ENCODE measurements around the gene PKM. TPM values are rescaled to one million over a fixed set of nuclear protein-coding genes. Genes with fewer than 3 reads are reported as not detected.

Gene PKM
- total RNA-seq, 1 donor from 2014 or later = 1,255 TPM

GRCh38 chr15:72236381-72237003 lies 5.5 kb upstream of the PKM start:
- intact Hi-C loops (cut with micrococcal nuclease) = loop anchor here (1.0 kb wide), 1 partner anchor 9 kb away; no protein-coding TSS in a partner anchor

GRCh38 chr15:72235298-72235697 lies 4.3 kb upstream of the PKM start:
- intact Hi-C loops (cut with micrococcal nuclease) = no loop called here

GRCh38 chr15:72233769-72234168 lies 2.8 kb upstream of the PKM start:
- intact Hi-C loops (cut with micrococcal nuclease) = loop anchor here (5.0 kb wide), 1 partner anchor 454 kb away; the partner anchor contains the start of genes BBS4 and HIGD2B

DNA sequence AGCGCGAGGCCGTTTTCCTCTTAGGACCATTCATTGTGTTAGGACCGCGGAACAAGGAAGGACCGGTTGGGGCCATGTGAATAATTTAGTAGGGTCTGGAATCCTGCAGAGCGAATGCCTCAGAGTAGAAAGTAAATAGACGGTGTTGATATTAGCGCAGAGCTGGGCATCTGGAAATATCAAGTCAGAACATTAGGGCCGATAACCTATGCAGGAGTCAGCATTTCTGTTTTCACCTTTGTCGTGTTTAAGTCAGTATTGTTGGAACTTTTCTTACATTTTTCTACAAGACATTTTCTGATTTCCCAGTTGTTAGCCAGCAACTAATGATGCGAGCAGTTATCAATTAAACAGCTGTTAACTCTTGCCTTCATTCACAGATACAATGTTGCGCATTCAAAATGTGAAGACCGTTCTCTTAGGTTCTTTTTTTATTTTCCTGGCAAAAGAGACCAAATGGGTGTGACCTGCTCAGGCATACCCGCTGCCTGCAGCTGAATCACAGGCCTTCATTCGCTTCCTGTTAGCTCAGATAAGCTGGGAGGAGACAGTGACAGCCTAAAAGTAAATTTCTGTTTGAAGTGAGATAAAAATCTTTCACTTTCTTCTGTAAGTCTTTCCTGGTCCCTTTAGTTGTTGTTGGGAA lies 966 bp upstream of the PKM start:
- intact Hi-C loops (cut with micrococcal nuclease) = loop anchor here (1.0 to 5.0 kb wide), 5 partner anchors 40 to 551 kb away; partner anchors contain the start of genes ADPGK, BBS4, HEXA and HIGD2B

- intact Hi-C loops (cut with micrococcal nuclease) = loop anchor here (1.0 to 5.0 kb wide), 5 partner anchors 42 to 552 kb away; partner anchors contain the start of genes ADPGK, BBS4, HEXA and HIGD2B
These were observed 559 bp downstream of the PKM start for GRCh38 chr15:72230197-72231065.

DNA sequence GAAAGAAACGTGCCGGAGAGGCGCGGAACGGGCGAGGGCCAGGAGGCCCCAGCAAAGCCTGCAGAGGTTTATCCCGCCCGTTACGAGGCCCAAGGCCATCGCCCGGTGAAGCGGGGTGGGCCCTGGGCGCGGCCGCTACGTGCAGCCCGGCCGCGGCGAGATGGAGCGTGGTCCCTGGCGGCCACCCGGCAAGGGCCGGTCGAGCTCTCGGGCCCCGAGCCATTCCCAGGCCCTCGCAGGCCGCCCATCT lies 1.1 kb downstream of the PKM start:
- intact Hi-C loops (cut with micrococcal nuclease) = loop anchor here (2.0 to 10.0 kb wide), 5 partner anchors 31 to 1405 kb away; partner anchors contain the start of genes ADPGK, BBS4, HEXA and HIGD2B

- intact Hi-C loops (cut with micrococcal nuclease) = loop anchor here (2.0 to 10.0 kb wide), 2 partner anchors 31 to 1405 kb away; partner anchors contain the start of gene NPTN
These were observed 1.7 kb downstream of the PKM start for GRCh38 chr15:72229076-72229946.

GRCh38 chr15:72227720-72228119 lies 3.3 kb downstream of the PKM start:
- intact Hi-C loops (cut with micrococcal nuclease) = loop anchor here (1.0 to 10.0 kb wide), 4 partner anchors 10 to 1407 kb away; partner anchors contain the start of genes MYO9A, NPTN and SENP8

GRCh38 chr15:72227192-72227586 lies 3.8 kb downstream of the PKM start:
- intact Hi-C loops (cut with micrococcal nuclease) = loop anchor here (1.0 to 10.0 kb wide), 2 partner anchors 10 to 1408 kb away; partner anchors contain the start of gene NPTN

GRCh38 chr15:72223278-72223677 lies 7.7 kb downstream of the PKM start:
- intact Hi-C loops (cut with micrococcal nuclease) = loop anchor here (10.0 kb wide), 1 partner anchor 1412 kb away; the partner anchor contains the start of gene NPTN

DNA sequence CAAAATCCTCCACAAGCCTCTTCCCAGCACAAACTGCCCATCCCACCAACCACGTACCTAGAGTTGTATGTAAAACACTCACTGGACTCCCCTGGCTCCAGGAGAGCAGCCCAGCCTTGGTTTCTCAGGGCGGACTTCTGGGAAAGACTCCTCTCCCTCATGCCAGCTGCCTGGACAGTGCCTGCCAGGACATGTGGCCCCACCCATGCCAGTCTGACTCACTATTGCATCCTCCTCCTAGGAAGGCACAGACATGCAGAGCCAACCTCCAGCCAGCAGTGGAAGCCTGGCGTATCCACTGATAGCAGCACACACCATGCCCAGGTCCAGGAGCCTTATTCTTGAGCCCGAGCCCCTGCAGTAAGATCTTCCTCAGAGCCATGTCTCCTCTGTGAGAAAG lies 8.6 kb downstream of the PKM start:
- intact Hi-C loops (cut with micrococcal nuclease) = loop anchor here (10.0 kb wide), 1 partner anchor 1412 kb away; the partner anchor contains the start of gene NPTN

- intact Hi-C loops (cut with micrococcal nuclease) = loop anchor here (10.0 kb wide), 1 partner anchor 1414 kb away; the partner anchor contains the start of gene NPTN
These were observed 10.3 kb downstream of the PKM start for GRCh38 chr15:72220687-72221086.

DNA sequence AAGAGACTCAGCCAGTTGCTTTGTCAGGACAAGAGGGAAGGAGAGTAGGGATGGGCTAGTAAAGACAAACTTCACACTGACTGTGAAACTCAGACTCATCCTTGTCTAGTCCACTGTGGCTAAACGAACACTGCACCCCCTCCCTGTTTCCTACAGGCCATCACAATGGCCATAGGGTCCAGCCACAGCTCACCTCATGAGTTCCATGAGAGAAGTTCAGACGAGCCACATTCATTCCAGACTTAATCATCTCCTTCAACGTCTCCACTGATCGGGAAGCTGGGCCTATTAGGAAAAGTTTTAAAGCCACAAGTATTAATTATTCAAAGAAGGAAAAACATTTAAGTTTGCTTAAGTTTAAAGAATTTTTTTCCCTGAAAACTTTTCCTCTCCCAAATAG lies 13.8 kb downstream of the PKM start:
- intact Hi-C loops (cut with micrococcal nuclease) = no loop called here

DNA sequence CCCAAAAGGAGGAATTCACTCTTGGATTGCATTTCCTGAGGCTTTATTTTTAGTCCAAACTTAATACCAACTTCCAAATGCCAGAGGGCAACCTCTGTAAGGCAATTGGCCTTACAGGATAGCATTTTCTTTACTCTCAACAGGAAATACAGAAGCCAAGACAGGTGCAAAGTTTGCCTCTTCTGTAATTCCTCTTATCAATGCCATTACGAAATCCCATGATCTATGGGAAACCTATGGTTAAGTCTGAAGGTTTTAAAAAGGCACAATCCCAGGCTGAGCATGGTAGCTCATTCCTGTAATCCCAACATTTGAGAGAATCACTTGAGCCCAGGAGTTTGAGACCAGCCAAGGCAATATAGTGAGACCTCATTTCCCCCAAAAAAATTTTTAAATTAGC lies 14.9 kb downstream of the PKM start:
- intact Hi-C loops (cut with micrococcal nuclease) = no loop called here

DNA sequence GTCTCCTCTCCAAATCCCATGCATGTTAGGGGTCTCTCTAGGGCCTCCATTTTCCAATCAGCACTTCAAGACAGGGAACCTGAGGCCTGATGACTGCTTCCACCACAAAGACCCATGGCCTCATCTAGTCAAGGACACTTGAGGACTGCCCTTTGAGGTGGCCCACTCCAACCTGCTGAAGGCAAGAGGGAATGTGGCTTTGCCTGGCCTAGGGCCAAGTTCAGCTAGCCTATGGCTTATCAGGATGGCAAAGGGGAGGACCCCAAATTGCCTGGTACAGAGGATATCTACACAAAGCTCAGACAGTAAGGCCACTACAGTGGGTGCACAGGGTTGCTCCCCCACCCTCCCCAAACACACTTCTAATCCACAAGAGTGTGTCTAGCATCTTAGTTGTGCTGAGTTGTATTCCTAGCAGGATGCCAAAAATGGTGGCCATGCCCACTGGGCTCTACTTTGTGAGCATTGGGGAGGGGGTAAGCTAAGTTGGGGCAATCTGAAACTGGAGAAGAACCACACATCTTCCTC lies 23.4 kb downstream of the PKM start:
- intact Hi-C loops (cut with micrococcal nuclease) = no loop called here

DNA sequence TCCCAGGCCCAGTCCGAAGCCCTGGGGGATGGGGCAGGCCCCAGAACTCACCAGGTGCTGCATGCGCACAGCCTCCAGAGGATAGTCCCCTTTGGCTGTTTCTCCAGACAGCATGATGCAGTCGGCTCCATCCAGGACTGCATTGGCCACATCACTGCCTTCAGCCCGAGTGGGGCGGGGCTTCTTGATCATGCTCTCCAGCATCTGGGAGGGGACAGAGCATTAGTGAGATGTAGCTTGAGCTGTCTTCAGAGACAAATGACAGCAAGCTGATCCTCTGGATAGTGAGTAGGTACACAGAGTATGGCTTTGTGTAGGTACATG lies 24.4 kb downstream of the PKM start:
- intact Hi-C loops (cut with micrococcal nuclease) = no loop called here

GRCh38 chr15:72205896-72206676 lies 24.9 kb downstream of the PKM start:
- intact Hi-C loops (cut with micrococcal nuclease) = no loop called here

GRCh38 chr15:72205273-72205672 lies 25.7 kb downstream of the PKM start:
- intact Hi-C loops (cut with micrococcal nuclease) = no loop called here

GRCh38 chr15:72203507-72203837 lies 27.5 kb downstream of the PKM start:
- intact Hi-C loops (cut with micrococcal nuclease) = no loop called here

All from T-helper 2 cell treated with Interferon-gamma antibody and Interleukin-4, amounts not matched to agents 100 ng/mL and 5 ng/mL, for 36 hours (primary cell).